Muscle of arm (tissue), 12 donors: ENCODE data around the gene JPT2. TPM values are rescaled to one million over a fixed set of nuclear protein-coding genes. Genes with fewer than 3 reads are reported as not detected.
"Not testable (repeated sequence)": the region's sequence is repeated elsewhere in the genome, so short reads cannot be mapped to it uniquely, and the experiment has no call there.

Source experiments
- DNase-seq: peaks from one replicate; pipeline ENCODE4 v3.0.0-alpha.2; 2013
- polyA plus RNA-seq, 12 donors: library from polyadenylated mRNA; unstranded; fragments of 120-200 nt; gene quantifications; one replicate each; pipeline ENCODE4 v1.2.1, GENCODE V29; 2013; ENCODE audit not compliant: insufficient read length in 12 of 12

JPT2 gene
- polyA plus RNA-seq, 12 donors: 39.0 to 67.5 (median 48.1) TPM; not detected in 1

- peak; percentile 15 for DNase-seq
Measured at GRCh38 chr16:1706386-1707192, 28.5 kb downstream of the JPT2 start.

- DNase-seq: no peak
Measured at GRCh38 chr16:1707193-1707790, 29.2 kb downstream of the JPT2 start.

- no peak for DNase-seq
Measured at GRCh38 chr16:1708083-1708767, 30.1 kb downstream of the JPT2 start.

GRCh38 chr16:1708768-1709180, 30.7 kb downstream of the JPT2 start:
- no peak for DNase-seq

- DNase-seq: no peak
Measured at GRCh38 chr16:1709356-1709755, 31.3 kb downstream of the JPT2 start.

- no peak for DNase-seq
Measured at GRCh38 chr16:1710811-1711507, 32.9 kb downstream of the JPT2 start.

- DNase-seq: no peak
Measured at GRCh38 chr16:1712791-1713261, 34.7 kb downstream of the JPT2 start.

- DNase-seq: no peak
Measured at GRCh38 chr16:1713331-1713730, 35.3 kb downstream of the JPT2 start.

GRCh38 chr16:1713933-1714332, 35.9 kb downstream of the JPT2 start:
- DNase-seq: no peak

- no peak for DNase-seq
Measured at GRCh38 chr16:1715220-1715619, 37.1 kb downstream of the JPT2 start.

- DNase-seq: not testable (repeated sequence)
Measured at GRCh38 chr16:1718236-1718635, 40.2 kb downstream of the JPT2 start.

- not testable (repeated sequence) for DNase-seq
Measured at GRCh38 chr16:1719559-1720229, 41.6 kb downstream of the JPT2 start.

GRCh38 chr16:1721372-1721771, 43.3 kb downstream of the JPT2 start:
- DNase-seq: no peak

GRCh38 chr16:1723450-1724147, 45.5 kb downstream of the JPT2 start:
- DNase-seq: peak; percentile 24

- no peak for DNase-seq
Measured at GRCh38 chr16:1724491-1724890, 46.4 kb downstream of the JPT2 start.

GRCh38 chr16:1726661-1727502, 48.8 kb downstream of the JPT2 start:
- no peak for DNase-seq

- DNase-seq: no peak
Measured at GRCh38 chr16:1727651-1728624, 49.9 kb downstream of the JPT2 start.

- no peak for DNase-seq
Measured at GRCh38 chr16:1729026-1729425, 50.9 kb downstream of the JPT2 start.

- no peak for DNase-seq
Measured at GRCh38 chr16:1729445-1729844, 51.4 kb downstream of the JPT2 start.
